GM23338 (cell line): ENCODE data around the gene DUS4L. TPM values are rescaled to one million over a fixed set of nuclear protein-coding genes. Genes with fewer than 3 reads are reported as not detected.

Experiments used
- ATAC-seq: fragments of 200-7000 bp; cut with Tn5 transposase; 3 replicates; pipeline ENCODE4 v1.9.1; 2020
- DNase-seq: peaks from one replicate; pipeline ENCODE4 v3.0.0-alpha.2; 2015; ENCODE audit warnings: low spot score
- H2AFZ ChIP-seq: fragments of 200-600 bp; sonication (generic); 2 replicates; pipeline ENCODE4 v1.8.0; 2016; ENCODE audit warnings: antibody characterized with exemption, mild to moderate bottlenecking, moderate library complexity
- H3F3A ChIP-seq: fragments of 200-600 bp; sonication (generic); replicated peaks from 2 replicates; pipeline ENCODE4 v1.8.0; 2017; ENCODE audit warnings: antibody characterized with exemption, mixed run types, low read depth
- H3K27ac ChIP-seq: fragments of 200-600 bp; sonication (generic); 2 replicates; pipeline ENCODE4 v1.6.1; 2016; ENCODE audit warnings: low read depth
- H3K27me3 ChIP-seq: fragments of 200-600 bp; sonication (generic); 2 replicates; pipeline ENCODE4 v1.8.0; 2016; ENCODE audit warnings: mild to moderate bottlenecking, mixed run types, moderate library complexity; ENCODE audit not compliant: insufficient read depth
- H3K36me3 ChIP-seq: fragments of 200-600 bp; sonication (generic); 2 replicates; pipeline ENCODE4 v1.8.0; 2016; ENCODE audit warnings: mild to moderate bottlenecking; ENCODE audit not compliant: insufficient read depth
- H3K4me1 ChIP-seq: fragments of 200-600 bp; sonication (generic); 2 replicates; pipeline ENCODE4 v1.8.0; 2016; ENCODE audit warnings: mild to moderate bottlenecking, moderate library complexity; ENCODE audit not compliant: insufficient read depth
- H3K4me2 ChIP-seq: fragments of 200-600 bp; sonication (generic); 2 replicates; pipeline ENCODE4 v1.7.1; 2017; ENCODE audit warnings: mixed run types
- H3K4me3 ChIP-seq: fragments of 200-600 bp; sonication (generic); 2 replicates; pipeline ENCODE4 v1.6.1; 2016; ENCODE audit warnings: mixed run types
- H3K79me2 ChIP-seq: fragments of 200-600 bp; sonication (generic); replicated peaks from 2 replicates; pipeline ENCODE4 v1.8.0; 2017; ENCODE audit warnings: mild to moderate bottlenecking; ENCODE audit not compliant: insufficient read depth
- H3K9me2 ChIP-seq: fragments of 200-600 bp; sonication (generic); 2 replicates; pipeline ENCODE4 v1.8.0; 2017; ENCODE audit not compliant: insufficient read depth
- H4K20me1 ChIP-seq: fragments of 200-600 bp; sonication (generic); replicated peaks from 2 replicates; pipeline ENCODE4 v1.8.0; 2017; ENCODE audit warnings: mild to moderate bottlenecking; ENCODE audit not compliant: insufficient read depth
- H3K27ac Mint-ChIP-seq: 2 replicates; pipeline ENCODE4 v1.8.0; 2020; ENCODE audit warnings: inconsistent platforms, mild to moderate bottlenecking, moderate library complexity, mixed read lengths
- H3K27me3 Mint-ChIP-seq: 3 replicates; pipeline ENCODE4 v1.8.0; 2022; ENCODE audit warnings: low read depth, mild to moderate bottlenecking, moderate library complexity, mixed read lengths, inconsistent platforms; ENCODE audit not compliant: insufficient read depth, poor library complexity
- H3K36me3 Mint-ChIP-seq: 3 replicates; pipeline ENCODE4 v1.8.0; 2021; ENCODE audit warnings: low read depth, mild to moderate bottlenecking, inconsistent platforms, moderate library complexity, mixed read lengths
- H3K4me1 Mint-ChIP-seq: 3 replicates; pipeline ENCODE4 v1.8.0; 2020; ENCODE audit warnings: mild to moderate bottlenecking, inconsistent platforms, mixed read lengths
- H3K4me3 Mint-ChIP-seq: 3 replicates; pipeline ENCODE4 v1.8.0; 2021; ENCODE audit warnings: moderate library complexity, mild to moderate bottlenecking, inconsistent platforms, mixed read lengths
- H3K9me3 Mint-ChIP-seq: 3 replicates; pipeline ENCODE4 v1.8.0; 2020; ENCODE audit warnings: moderate library complexity, mild to moderate bottlenecking, inconsistent platforms, mixed read lengths
- EZH2 ChIP-seq: fragments of 200-600 bp; sonication (generic); IDR thresholded peaks from one replicate; pipeline ENCODE4 v1.8.0; 2017; ENCODE audit warnings: antibody characterized with exemption, mild to moderate bottlenecking, low read depth; ENCODE audit not compliant: unreplicated experiment
- EZH2phosphoT487 ChIP-seq: fragments of 200-600 bp; sonication (generic); IDR thresholded peaks from one replicate; pipeline ENCODE4 v1.8.1; 2018; ENCODE audit warnings: antibody characterized with exemption; ENCODE audit not compliant: unreplicated experiment
- JUNB ChIP-seq: IDR thresholded peaks from one replicate; pipeline ENCODE4 v1.6.1; 2016; ENCODE audit warnings: antibody characterized with exemption; ENCODE audit not compliant: unreplicated experiment
- POLR2AphosphoS5 ChIP-seq: IDR thresholded peaks from 2 replicates; pipeline ENCODE4 v1.6.1; 2016; ENCODE audit warnings: antibody characterized with exemption, low read depth
- STAT1 ChIP-seq: IDR thresholded peaks from one replicate; pipeline ENCODE4 v1.6.1; 2016; ENCODE audit warnings: antibody characterized with exemption; ENCODE audit not compliant: unreplicated experiment
- ZNF114 ChIP-seq: fragments of 250-450 bp; sonication (Bioruptor Pico); IDR thresholded peaks from 2 replicates; pipeline ENCODE4 v1.5.0; 2020; ENCODE audit warnings: mild to moderate bottlenecking, moderate library complexity
- ZNF331 ChIP-seq: fragments of 250-450 bp; sonication (Bioruptor Pico); IDR thresholded peaks from 2 replicates; pipeline ENCODE4 v1.5.0; 2020; ENCODE audit warnings: low read depth, mild to moderate bottlenecking, moderate library complexity
- polyA plus RNA-seq: library from polyadenylated mRNA; unstranded; fragments of >200 nt; fragmentation: Nextera tagmentation; extraction: Ambion mirVana; gene quantifications from 2 replicates; pipeline ENCODE4 v1.2.1, GENCODE V29; 2016
- total RNA-seq: library from RNA; depleted of rRNA; stranded (reverse); fragments of >200 nt; shearing (Covaris generic); gene quantifications from 2 replicates; pipeline ENCODE4 v1.2.3, GENCODE V29; 2014
- TF ChIP-seq, protein P1 (sequence below): IDR thresholded peaks from one replicate; pipeline ENCODE4 v1.6.1; 2018; ENCODE audit warnings: antibody characterized with exemption; ENCODE audit not compliant: unreplicated experiment
- TF ChIP-seq, protein P2 (sequence below): IDR thresholded peaks from 2 replicates; pipeline ENCODE4 v1.6.1; 2016; ENCODE audit warnings: antibody characterized with exemption
- TF ChIP-seq, protein P3 (sequence below), 2 experiments: fragments of 200-600 bp in 1 of 2; sonication (generic) in 1 of 2; conservative IDR thresholded peaks; 2 replicates each; pipeline versions ENCODE4 v1.5.1 to v1.6.1; 2016 to 2017; ENCODE audit warnings: antibody characterized with exemption in 2 of 2, low read depth in 2 of 2, mild to moderate bottlenecking in 2 of 2, moderate library complexity in 1 of 2

Gene DUS4L
- total and polyA plus RNA-seq, 2 experiments from 2014 or later, result 16.7 to 22.9 TPM

DNA sequence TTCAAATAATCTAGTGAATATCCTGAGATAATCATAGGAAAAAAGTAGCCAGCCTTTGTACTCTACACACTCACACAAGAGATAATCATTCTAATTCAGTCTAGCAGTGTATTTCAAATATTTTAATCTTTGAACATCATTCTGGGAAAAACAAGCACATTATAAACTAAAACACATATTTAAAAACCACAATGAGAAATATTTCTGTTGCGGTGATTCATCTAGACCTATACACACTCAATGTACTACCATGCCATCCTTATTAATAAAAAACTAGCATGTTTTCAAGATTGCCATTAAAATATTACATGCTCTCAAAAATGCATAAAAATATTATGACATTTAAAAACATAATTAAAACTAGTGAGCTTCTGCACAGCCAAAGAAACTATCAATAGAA is 11.8 kb upstream of the DUS4L start:
- Histone ChIP-seq H3K9me2 (no peaks in the 10 kb centered on the region), H2AFZ (no peak overlapping the region), H3K4me1 (no peaks in the 10 kb centered on the region), H3K27ac (no peak overlapping the region), H3F3A (no peaks in the 10 kb centered on the region), H3K79me2 (peaks cover 45% of the 10 kb centered on the region), H3K4me2 (no peak overlapping the region), H4K20me1 (peaks cover 7% of the 10 kb centered on the region; the same call in 1 of the 2 replicates), H3K4me3 (no peak overlapping the region), H3K36me3 (peaks cover 14% of the 10 kb centered on the region), H3K27me3 (no peaks in the 10 kb centered on the region)
- ATAC-seq (no peak), DNase-seq (no peak)
- Mint-ChIP-seq H3K4me3 (no peak overlapping the region), H3K36me3 (peaks cover 22% of the 10 kb centered on the region), H3K27me3 (no peaks in the 10 kb centered on the region), H3K4me1 (no peaks in the 10 kb centered on the region), H3K9me3 (no peaks in the 10 kb centered on the region), H3K27ac (no peak overlapping the region)
- TF ChIP-seq EZH2, result no peak

DNA sequence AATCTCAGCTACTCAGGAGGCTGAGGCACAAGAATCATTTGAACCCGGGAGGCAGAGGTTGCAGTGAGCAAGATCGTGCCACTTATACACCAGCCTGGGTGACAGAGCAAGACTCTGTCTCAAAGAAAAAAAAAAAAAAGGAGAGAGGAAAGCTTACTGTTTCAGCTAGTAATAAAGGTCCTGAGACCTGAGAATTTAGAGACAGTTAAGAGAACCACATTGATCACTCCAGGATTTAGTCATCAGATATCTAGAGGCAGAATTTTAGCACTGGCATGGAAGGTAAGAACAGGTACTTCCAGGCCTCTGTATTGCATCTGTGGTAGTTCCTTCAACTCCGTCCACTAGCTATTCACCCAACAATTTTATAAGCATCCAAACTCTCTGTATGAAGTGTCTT is 7.9 kb upstream of the DUS4L start:
- H3K79me2 ChIP-seq, result peaks cover 47% of the 10 kb centered on the region
- Mint-ChIP-seq H3K4me1 (no peaks in the 10 kb centered on the region), H3K27ac (no peak overlapping the region), H3K36me3 (peaks cover 15% of the 10 kb centered on the region; the same call in 2 of the 3 replicates), H3K4me3 (no peak overlapping the region), H3K27me3 (no peaks in the 10 kb centered on the region), H3K9me3 (no peaks in the 10 kb centered on the region)
- H3K36me3 ChIP-seq, result peaks cover 14% of the 10 kb centered on the region
- H3K4me2 ChIP-seq, result no peak overlapping the region
- DNase-seq, result no peak
- H3F3A ChIP-seq, result no peaks in the 10 kb centered on the region
- no peak for ATAC-seq
- H3K9me2 ChIP-seq, result no peaks in the 10 kb centered on the region
- no peak overlapping the region for H2AFZ ChIP-seq
- no peak overlapping the region for H3K27ac ChIP-seq
- TF ChIP-seq, protein P1, sequence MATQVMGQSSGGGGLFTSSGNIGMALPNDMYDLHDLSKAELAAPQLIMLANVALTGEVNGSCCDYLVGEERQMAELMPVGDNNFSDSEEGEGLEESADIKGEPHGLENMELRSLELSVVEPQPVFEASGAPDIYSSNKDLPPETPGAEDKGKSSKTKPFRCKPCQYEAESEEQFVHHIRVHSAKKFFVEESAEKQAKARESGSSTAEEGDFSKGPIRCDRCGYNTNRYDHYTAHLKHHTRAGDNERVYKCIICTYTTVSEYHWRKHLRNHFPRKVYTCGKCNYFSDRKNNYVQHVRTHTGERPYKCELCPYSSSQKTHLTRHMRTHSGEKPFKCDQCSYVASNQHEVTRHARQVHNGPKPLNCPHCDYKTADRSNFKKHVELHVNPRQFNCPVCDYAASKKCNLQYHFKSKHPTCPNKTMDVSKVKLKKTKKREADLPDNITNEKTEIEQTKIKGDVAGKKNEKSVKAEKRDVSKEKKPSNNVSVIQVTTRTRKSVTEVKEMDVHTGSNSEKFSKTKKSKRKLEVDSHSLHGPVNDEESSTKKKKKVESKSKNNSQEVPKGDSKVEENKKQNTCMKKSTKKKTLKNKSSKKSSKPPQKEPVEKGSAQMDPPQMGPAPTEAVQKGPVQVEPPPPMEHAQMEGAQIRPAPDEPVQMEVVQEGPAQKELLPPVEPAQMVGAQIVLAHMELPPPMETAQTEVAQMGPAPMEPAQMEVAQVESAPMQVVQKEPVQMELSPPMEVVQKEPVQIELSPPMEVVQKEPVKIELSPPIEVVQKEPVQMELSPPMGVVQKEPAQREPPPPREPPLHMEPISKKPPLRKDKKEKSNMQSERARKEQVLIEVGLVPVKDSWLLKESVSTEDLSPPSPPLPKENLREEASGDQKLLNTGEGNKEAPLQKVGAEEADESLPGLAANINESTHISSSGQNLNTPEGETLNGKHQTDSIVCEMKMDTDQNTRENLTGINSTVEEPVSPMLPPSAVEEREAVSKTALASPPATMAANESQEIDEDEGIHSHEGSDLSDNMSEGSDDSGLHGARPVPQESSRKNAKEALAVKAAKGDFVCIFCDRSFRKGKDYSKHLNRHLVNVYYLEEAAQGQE, result no peak
- TF ChIP-seq JUNB, result no peak
- TF ChIP-seq, protein P2, sequence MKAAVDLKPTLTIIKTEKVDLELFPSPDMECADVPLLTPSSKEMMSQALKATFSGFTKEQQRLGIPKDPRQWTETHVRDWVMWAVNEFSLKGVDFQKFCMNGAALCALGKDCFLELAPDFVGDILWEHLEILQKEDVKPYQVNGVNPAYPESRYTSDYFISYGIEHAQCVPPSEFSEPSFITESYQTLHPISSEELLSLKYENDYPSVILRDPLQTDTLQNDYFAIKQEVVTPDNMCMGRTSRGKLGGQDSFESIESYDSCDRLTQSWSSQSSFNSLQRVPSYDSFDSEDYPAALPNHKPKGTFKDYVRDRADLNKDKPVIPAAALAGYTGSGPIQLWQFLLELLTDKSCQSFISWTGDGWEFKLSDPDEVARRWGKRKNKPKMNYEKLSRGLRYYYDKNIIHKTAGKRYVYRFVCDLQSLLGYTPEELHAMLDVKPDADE, result no peak
- no peak for TF ChIP-seq EZH2phosphoT487
- H4K20me1 ChIP-seq, result peaks cover 12% of the 10 kb centered on the region; the same call in 1 of the 2 replicates
- no peak overlapping the region for H3K4me3 ChIP-seq
- no peaks in the 10 kb centered on the region for H3K27me3 ChIP-seq
- H3K4me1 ChIP-seq, result no peaks in the 10 kb centered on the region

DNA sequence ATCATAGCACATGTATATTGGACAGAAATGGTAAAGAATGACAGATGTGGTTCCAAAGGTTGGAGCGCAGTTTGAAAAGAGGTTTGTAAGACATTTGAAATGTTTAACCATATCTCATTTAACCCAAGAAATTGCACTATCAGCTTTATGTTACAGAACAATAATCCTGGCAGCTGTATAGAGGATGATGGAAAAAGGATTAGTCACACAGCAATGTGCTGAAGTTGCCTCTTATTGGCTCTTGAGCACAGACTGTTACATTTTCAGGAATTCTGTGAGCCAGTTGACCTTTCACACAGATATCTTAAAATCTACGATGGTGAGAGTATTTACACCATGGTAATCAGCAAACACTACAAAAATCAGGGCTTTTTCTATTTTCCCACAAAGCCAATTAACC is 3.9 kb upstream of the DUS4L start:
- Histone ChIP-seq H3K4me2 (no peak overlapping the region), H3K79me2 (peaks cover 53% of the 10 kb centered on the region), H3K27ac (no peak overlapping the region), H2AFZ (no peak overlapping the region), H3K9me2 (no peaks in the 10 kb centered on the region), H3K4me1 (peaks cover 10% of the 10 kb centered on the region), H3K4me3 (no peak overlapping the region), H3F3A (no peaks in the 10 kb centered on the region), H3K36me3 (peaks cover 8% of the 10 kb centered on the region), H4K20me1 (peaks cover 15% of the 10 kb centered on the region), H3K27me3 (no peaks in the 10 kb centered on the region)
- Mint-ChIP-seq H3K36me3 (peaks cover 12% of the 10 kb centered on the region; the same call in 2 of the 3 replicates), H3K4me1 (peaks cover 11% of the 10 kb centered on the region), H3K4me3 (no peak overlapping the region), H3K27ac (no peak overlapping the region), H3K27me3 (no peaks in the 10 kb centered on the region), H3K9me3 (no peaks in the 10 kb centered on the region)
- ATAC-seq (no peak), DNase-seq (no peak)
- TF ChIP-seq STAT1 (no peak), ZNF114 (CRISPR knock-in tag) (no peak), POLR2AphosphoS5 (no peak), ZNF331 (CRISPR knock-in tag) (no peak), JUNB (no peak)
- TF ChIP-seq, protein P1, result no peak
- TF ChIP-seq, protein P3, sequence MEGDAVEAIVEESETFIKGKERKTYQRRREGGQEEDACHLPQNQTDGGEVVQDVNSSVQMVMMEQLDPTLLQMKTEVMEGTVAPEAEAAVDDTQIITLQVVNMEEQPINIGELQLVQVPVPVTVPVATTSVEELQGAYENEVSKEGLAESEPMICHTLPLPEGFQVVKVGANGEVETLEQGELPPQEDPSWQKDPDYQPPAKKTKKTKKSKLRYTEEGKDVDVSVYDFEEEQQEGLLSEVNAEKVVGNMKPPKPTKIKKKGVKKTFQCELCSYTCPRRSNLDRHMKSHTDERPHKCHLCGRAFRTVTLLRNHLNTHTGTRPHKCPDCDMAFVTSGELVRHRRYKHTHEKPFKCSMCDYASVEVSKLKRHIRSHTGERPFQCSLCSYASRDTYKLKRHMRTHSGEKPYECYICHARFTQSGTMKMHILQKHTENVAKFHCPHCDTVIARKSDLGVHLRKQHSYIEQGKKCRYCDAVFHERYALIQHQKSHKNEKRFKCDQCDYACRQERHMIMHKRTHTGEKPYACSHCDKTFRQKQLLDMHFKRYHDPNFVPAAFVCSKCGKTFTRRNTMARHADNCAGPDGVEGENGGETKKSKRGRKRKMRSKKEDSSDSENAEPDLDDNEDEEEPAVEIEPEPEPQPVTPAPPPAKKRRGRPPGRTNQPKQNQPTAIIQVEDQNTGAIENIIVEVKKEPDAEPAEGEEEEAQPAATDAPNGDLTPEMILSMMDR (conservative IDR thresholded peaks at IDR 0.05; ENCODE audit: low read depth in 2 of 2), result no peak
